ENCODE results near the gene WTAP.
"Not testable (repeated sequence)": the region's sequence is repeated elsewhere in the genome, so short reads cannot be mapped to it uniquely, and the experiment has no call there.

WTAP gene

GRCh38 chr6:159729598-159730331, 2.5 kb downstream of the WTAP start:
- FAIRE-seq = no peak

- FAIRE-seq = no peak
These were observed 3.0 kb downstream of the WTAP start for GRCh38 chr6:159730332-159730676.

GRCh38 chr6:159732550-159732949, 5.2 kb downstream of the WTAP start:
- FAIRE-seq = not testable (repeated sequence)

GRCh38 chr6:159733395-159733794, 6.1 kb downstream of the WTAP start:
- not testable (repeated sequence) for FAIRE-seq

- FAIRE-seq = no peak
These were observed 9.6 kb downstream of the WTAP start for GRCh38 chr6:159736908-159737307.

GRCh38 chr6:159739341-159739740, 12.0 kb downstream of the WTAP start:
- FAIRE-seq = no peak

- no peak for FAIRE-seq
These were observed 14.9 kb downstream of the WTAP start for GRCh38 chr6:159742165-159742564.

GRCh38 chr6:159745081-159745480, 17.8 kb downstream of the WTAP start:
- no peak for FAIRE-seq

- FAIRE-seq = peak; percentile 51
These were observed 19.5 kb downstream of the WTAP start for GRCh38 chr6:159746759-159747158.

- not testable (repeated sequence) for FAIRE-seq
These were observed 20.8 kb downstream of the WTAP start for GRCh38 chr6:159748127-159748526.

GRCh38 chr6:159751448-159751847, 24.1 kb downstream of the WTAP start:
- FAIRE-seq = no peak

GRCh38 chr6:159753081-159753872, 26.0 kb downstream of the WTAP start:
- FAIRE-seq = peak; percentile 47

- no peak for FAIRE-seq
These were observed 27.1 kb downstream of the WTAP start for GRCh38 chr6:159754401-159754800.

GRCh38 chr6:159754959-159755914, 27.9 kb downstream of the WTAP start:
- FAIRE-seq = peak; percentile 58

- no peak for FAIRE-seq
These were observed 29.2 kb downstream of the WTAP start for GRCh38 chr6:159756508-159756907.

- peak; percentile 33 for FAIRE-seq
These were observed 31.0 kb downstream of the WTAP start for GRCh38 chr6:159758031-159759001.

GRCh38 chr6:159759645-159760044, 32.3 kb downstream of the WTAP start:
- FAIRE-seq = no peak

GRCh38 chr6:159760602-159761057, 33.3 kb downstream of the WTAP start:
- FAIRE-seq = peak; percentile 95

- no peak for FAIRE-seq
These were observed 34.0 kb downstream of the WTAP start for GRCh38 chr6:159761129-159761872.

- peak; percentile 74 for FAIRE-seq
These were observed 34.8 kb downstream of the WTAP start, which contains the start of gene ACAT2 for GRCh38 chr6:159761873-159762680. Gene ACAT2, plus strand, starts transcription at chr6:159762045. Its CDS starts 43 bp downstream, at chr6:159762088.

All from G401.6 (cell line).